GM04503 (cell line): ENCODE measurements around the gene VDAC1.
"Not testable (repeated sequence)": the region's sequence is repeated elsewhere in the genome, so short reads cannot be mapped to it uniquely, and the experiment has no call there.

Experiments
- DNase-seq: peaks from one replicate; pipeline ENCODE4 v3.0.0-alpha.2; 2012; ENCODE audit warnings: low read depth

Gene VDAC1

GRCh38 chr5:134004626-134005416, at the start of gene VDAC1:
VDAC1 (minus strand) TSS chr5:134004975; CDS start chr5:133993012, 11,963 bp downstream.
- DNase-seq: peak; percentile 25

- DNase-seq: no peak
These were observed 49.1 kb upstream of the VDAC1 start for GRCh38 chr5:134053840-134054338.

GRCh38 chr5:134053314-134053839, 48.6 kb upstream of the VDAC1 start:
- no peak for DNase-seq

GRCh38 chr5:134051305-134051704, 46.5 kb upstream of the VDAC1 start:
- DNase-seq: no peak

- DNase-seq: no peak
These were observed 44.1 kb upstream of the VDAC1 start for GRCh38 chr5:134048864-134049263.

- no peak for DNase-seq
These were observed 42.9 kb upstream of the VDAC1 start for GRCh38 chr5:134047687-134048056.

GRCh38 chr5:134046801-134047686, 42.3 kb upstream of the VDAC1 start:
- no peak for DNase-seq

- DNase-seq: no peak
These were observed 41.6 kb upstream of the VDAC1 start for GRCh38 chr5:134046330-134046729.

- no peak for DNase-seq
These were observed 39.3 kb upstream of the VDAC1 start for GRCh38 chr5:134043793-134044792.

- no peak for DNase-seq
These were observed 37.0 kb upstream of the VDAC1 start for GRCh38 chr5:134041570-134042411.

GRCh38 chr5:134038138-134038537, 33.4 kb upstream of the VDAC1 start:
- DNase-seq: no peak

GRCh38 chr5:134037160-134037559, 32.4 kb upstream of the VDAC1 start:
- DNase-seq: no peak

- no peak for DNase-seq
These were observed 29.6 kb upstream of the VDAC1 start for GRCh38 chr5:134034326-134034725.

- not testable (repeated sequence) for DNase-seq
These were observed 25.7 kb upstream of the VDAC1 start for GRCh38 chr5:134030303-134030964.

GRCh38 chr5:134029156-134029555, 24.4 kb upstream of the VDAC1 start:
- peak; percentile 99 for DNase-seq

GRCh38 chr5:134028496-134028895, 23.7 kb upstream of the VDAC1 start:
- peak; percentile 17 for DNase-seq

- no peak for DNase-seq
These were observed 22.5 kb upstream of the VDAC1 start for GRCh38 chr5:134027288-134027615.

- no peak for DNase-seq
These were observed 21.9 kb upstream of the VDAC1 start for GRCh38 chr5:134026521-134027287.

- DNase-seq: no peak
These were observed 21.0 kb upstream of the VDAC1 start for GRCh38 chr5:134025786-134026185.
